HepG2 (cell line): Measurements from ENCODE around the gene PRDM15. TPM values are rescaled to one million over a fixed set of nuclear protein-coding genes. Genes with fewer than 3 reads are reported as not detected.

ENCODE experiments used
- ARID2 ChIP-seq: sonication (generic); formaldehyde crosslinking; IDR thresholded peaks from 2 replicates; pipeline ENCODE4 v1.8.1; 2022; ENCODE audit warnings: mild to moderate bottlenecking, missing genetic modification reagents, borderline replicate concordance
- ATF1 ChIP-seq: IDR thresholded peaks from 2 replicates; pipeline ENCODE4 v1.6.1; 2016; ENCODE audit warnings: mild to moderate bottlenecking, control low read depth
- GABPA ChIP-seq, 2 experiments: IDR thresholded peaks; 2 replicates each; pipeline ENCODE4 v1.6.1; 2011 to 2016; ENCODE audit warnings: low read depth in 2 of 2, low read length in 1 of 2, missing biosample characterization in 1 of 2, missing genetic modification characterization in 1 of 2
- JDP2 ChIP-seq: sonication (generic); formaldehyde crosslinking; IDR thresholded peaks from 2 replicates; pipeline ENCODE4 v1.8.1; 2022; ENCODE audit warnings: missing genetic modification reagents, borderline replicate concordance
- KDM5A ChIP-seq: fragments of 200-600 bp; sonication (generic); IDR thresholded peaks from 2 replicates; pipeline ENCODE4 v1.7.0; 2018; ENCODE audit warnings: antibody characterized with exemption, mild to moderate bottlenecking, low read length, borderline replicate concordance
- KDM5B ChIP-seq: sonication (generic); formaldehyde crosslinking; IDR thresholded peaks from 2 replicates; pipeline ENCODE4 v1.4.0; 2020; ENCODE audit warnings: missing genetic modification reagents, mild to moderate bottlenecking, borderline replicate concordance
- MEIS2 ChIP-seq: sonication (generic); formaldehyde crosslinking; IDR thresholded peaks from 2 replicates; pipeline ENCODE4 v1.9.0; 2021; ENCODE audit warnings: mild to moderate bottlenecking, missing genetic modification reagents
- MLLT10 ChIP-seq: sonication (generic); formaldehyde crosslinking; IDR thresholded peaks from 2 replicates; pipeline ENCODE4 v1.4.0; 2020; ENCODE audit warnings: missing genetic modification reagents
- NPAS2 ChIP-seq: sonication (generic); formaldehyde crosslinking; IDR thresholded peaks from 2 replicates; pipeline ENCODE4 v1.8.0; 2022; ENCODE audit warnings: mild to moderate bottlenecking, missing genetic modification reagents, borderline replicate concordance
- NR1H2 ChIP-seq: sonication (generic); formaldehyde crosslinking; IDR thresholded peaks from 2 replicates; pipeline ENCODE4 v1.8.1; 2022; ENCODE audit warnings: low read depth, missing genetic modification reagents, borderline replicate concordance
- PAX8 ChIP-seq: sonication (generic); formaldehyde crosslinking; IDR thresholded peaks from 2 replicates; pipeline ENCODE4 v1.8.0; 2022; ENCODE audit warnings: mild to moderate bottlenecking, missing genetic modification reagents, borderline replicate concordance
- SP1 ChIP-seq, 2 experiments: fragments of 450-650 bp in 1 of 2; sonication (generic) in 1 of 2; formaldehyde crosslinking in 1 of 2; IDR thresholded peaks; 2 replicates each; pipeline versions ENCODE4 v1.4.0 to v1.6.1; 2016 to 2020; ENCODE audit warnings: missing genetic modification reagents in 1 of 2
- STAT5B ChIP-seq: sonication (generic); formaldehyde crosslinking; IDR thresholded peaks from 2 replicates; pipeline ENCODE4 v1.4.0; 2020; ENCODE audit warnings: missing genetic modification reagents
- TCF12 ChIP-seq, 2 experiments: fragments of 450-650 bp in 1 of 2; sonication (generic) in 1 of 2; formaldehyde crosslinking in 1 of 2; IDR thresholded peaks; 2 replicates each; pipeline versions ENCODE4 v1.6.1 to v1.8.0; 2017 to 2022; ENCODE audit warnings: antibody characterized with exemption in 1 of 2, mild to moderate bottlenecking in 1 of 2, missing genetic modification reagents in 1 of 2, moderate library complexity in 1 of 2
- ZNF343 ChIP-seq: sonication (generic); formaldehyde crosslinking; IDR thresholded peaks from 2 replicates; pipeline ENCODE4 v1.4.0; 2020; ENCODE audit warnings: mild to moderate bottlenecking, missing genetic modification reagents
- ZNF567 ChIP-seq: sonication (generic); formaldehyde crosslinking; IDR thresholded peaks from 2 replicates; pipeline ENCODE4 v1.8.1; 2023; ENCODE audit warnings: mild to moderate bottlenecking, missing genetic modification reagents, borderline replicate concordance
- ZNF580 ChIP-seq: IDR thresholded peaks from 2 replicates; pipeline ENCODE4 v1.6.1; 2016; ENCODE audit warnings: low read depth, borderline replicate concordance
- ZNF775 ChIP-seq: sonication (generic); formaldehyde crosslinking; IDR thresholded peaks from 2 replicates; pipeline ENCODE4 v1.4.0; 2020; ENCODE audit warnings: missing genetic modification reagents, mild to moderate bottlenecking, moderate library complexity, borderline replicate concordance
- ZSCAN31 ChIP-seq: sonication (generic); formaldehyde crosslinking; IDR thresholded peaks from 2 replicates; pipeline ENCODE4 v1.5.0; 2020; ENCODE audit warnings: low read depth, mild to moderate bottlenecking, missing genetic modification reagents
- polyA plus RNA-seq, 8 experiments: library from polyadenylated mRNA; depleted of rRNA in 3 of 8; stranded (reverse) in 7 of 8; unstranded in 1 of 8; fragments of >200 nt; fragmentation: Illumina TruSeq in 4 of 8; extraction: Trizol in 4 of 8; gene quantifications; 2 replicates each; pipeline versions ENCODE4 v1.2.1 to v1.2.3, GENCODE V29; 2011 to 2016; ENCODE audit warnings: low read depth in 4 of 8, missing spikeins in 1 of 8, mixed read lengths in 1 of 8; ENCODE audit not compliant: insufficient read depth in 1 of 8
- total RNA-seq, 5 experiments: library from RNA; depleted of rRNA; stranded (reverse); fragments of >200 nt; fragmentation: Illumina TruSeq; extraction: Trizol; gene quantifications; 2 replicates each; pipeline ENCODE4 v1.2.3, GENCODE V29; 2016; ENCODE audit warnings: low read depth in 1 of 5
- TF ChIP-seq, protein P1 (sequence below): sonication (generic); formaldehyde crosslinking; IDR thresholded peaks from 2 replicates; pipeline ENCODE4 v1.5.0; 2020; ENCODE audit warnings: mild to moderate bottlenecking, missing genetic modification reagents
- TF ChIP-seq, protein P2 (sequence below): IDR thresholded peaks from 2 replicates; pipeline ENCODE4 v1.6.1; 2016; ENCODE audit warnings: missing genetic modification reagents, missing compliant biosample characterization
- TF ChIP-seq, protein P3 (sequence below): IDR thresholded peaks from 2 replicates; pipeline ENCODE4 v1.6.1; 2016; ENCODE audit warnings: low read depth, control low read depth
- TF ChIP-seq, protein P4 (sequence below): sonication (generic); formaldehyde crosslinking; IDR thresholded peaks from 2 replicates; pipeline ENCODE4 v1.5.0; 2020; ENCODE audit warnings: missing genetic modification reagents

The PRDM15 gene
- total and polyA plus RNA-seq, 2 of the 13 experiments (the other 11 are each of a cell fraction or from before 2014, with no cell fraction given), result 4.0 to 6.9 TPM

- TF ChIP-seq, protein P1, sequence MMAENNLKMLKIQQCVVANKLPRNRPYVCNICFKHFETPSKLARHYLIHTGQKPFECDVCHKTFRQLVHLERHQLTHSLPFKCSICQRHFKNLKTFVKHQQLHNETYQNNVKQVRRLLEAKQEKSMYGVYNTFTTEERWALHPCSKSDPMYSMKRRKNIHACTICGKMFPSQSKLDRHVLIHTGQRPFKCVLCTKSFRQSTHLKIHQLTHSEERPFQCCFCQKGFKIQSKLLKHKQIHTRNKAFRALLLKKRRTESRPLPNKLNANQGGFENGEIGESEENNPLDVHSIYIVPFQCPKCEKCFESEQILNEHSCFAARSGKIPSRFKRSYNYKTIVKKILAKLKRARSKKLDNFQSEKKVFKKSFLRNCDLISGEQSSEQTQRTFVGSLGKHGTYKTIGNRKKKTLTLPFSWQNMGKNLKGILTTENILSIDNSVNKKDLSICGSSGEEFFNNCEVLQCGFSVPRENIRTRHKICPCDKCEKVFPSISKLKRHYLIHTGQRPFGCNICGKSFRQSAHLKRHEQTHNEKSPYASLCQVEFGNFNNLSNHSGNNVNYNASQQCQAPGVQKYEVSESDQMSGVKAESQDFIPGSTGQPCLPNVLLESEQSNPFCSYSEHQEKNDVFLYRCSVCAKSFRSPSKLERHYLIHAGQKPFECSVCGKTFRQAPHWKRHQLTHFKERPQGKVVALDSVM, result no peak
- TF ChIP-seq KDM5A (no peak; the same call in 1 of the 2 replicates), NR1H2 (no peak), ZNF343 (CRISPR knock-in tag) (no peak), NPAS2 (no peak), ZNF567 (CRISPR knock-in tag) (no peak), KDM5B (CRISPR knock-in tag) (peak; percentile 51; the same call in 1 of the 2 replicates), GABPA (IDR thresholded peaks at IDR 0.05; ENCODE audit: low read depth, low read length) (no peak), GABPA (CRISPR knock-in tag; IDR thresholded peaks at IDR 0.05; ENCODE audit: low read depth) (peak; percentile 85), JDP2 (CRISPR knock-in tag) (no peak), ZSCAN31 (CRISPR knock-in tag) (no peak; the same call in 1 of the 2 replicates), ZNF775 (CRISPR knock-in tag) (no peak), STAT5B (CRISPR knock-in tag) (no peak), PAX8 (CRISPR knock-in tag) (no peak), SP1 (IDR thresholded peaks at IDR 0.05) (no peak), SP1 (CRISPR knock-in tag; IDR thresholded peaks at IDR 0.05) (peak; percentile 87), ZNF580 (CRISPR knock-in tag) (no peak), MLLT10 (CRISPR knock-in tag) (no peak), ATF1 (CRISPR knock-in tag) (no peak), ARID2 (no peak), TCF12 (IDR thresholded peaks at IDR 0.05) (no peak), TCF12 (CRISPR knock-in tag; IDR thresholded peaks at IDR 0.05) (no peak), MEIS2 (CRISPR knock-in tag) (no peak)
- TF ChIP-seq, protein P2, sequence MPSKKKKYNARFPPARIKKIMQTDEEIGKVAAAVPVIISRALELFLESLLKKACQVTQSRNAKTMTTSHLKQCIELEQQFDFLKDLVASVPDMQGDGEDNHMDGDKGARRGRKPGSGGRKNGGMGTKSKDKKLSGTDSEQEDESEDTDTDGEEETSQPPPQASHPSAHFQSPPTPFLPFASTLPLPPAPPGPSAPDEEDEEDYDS, result peak; percentile 88
- TF ChIP-seq, protein P3, sequence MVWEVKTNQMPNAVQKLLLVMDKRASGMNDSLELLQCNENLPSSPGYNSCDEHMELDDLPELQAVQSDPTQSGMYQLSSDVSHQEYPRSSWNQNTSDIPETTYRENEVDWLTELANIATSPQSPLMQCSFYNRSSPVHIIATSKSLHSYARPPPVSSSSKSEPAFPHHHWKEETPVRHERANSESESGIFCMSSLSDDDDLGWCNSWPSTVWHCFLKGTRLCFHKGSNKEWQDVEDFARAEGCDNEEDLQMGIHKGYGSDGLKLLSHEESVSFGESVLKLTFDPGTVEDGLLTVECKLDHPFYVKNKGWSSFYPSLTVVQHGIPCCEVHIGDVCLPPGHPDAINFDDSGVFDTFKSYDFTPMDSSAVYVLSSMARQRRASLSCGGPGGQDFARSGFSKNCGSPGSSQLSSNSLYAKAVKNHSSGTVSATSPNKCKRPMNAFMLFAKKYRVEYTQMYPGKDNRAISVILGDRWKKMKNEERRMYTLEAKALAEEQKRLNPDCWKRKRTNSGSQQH (CRISPR knock-in tag), result peak; percentile 58; the same call in 1 of the 2 replicates
- TF ChIP-seq, protein P4, sequence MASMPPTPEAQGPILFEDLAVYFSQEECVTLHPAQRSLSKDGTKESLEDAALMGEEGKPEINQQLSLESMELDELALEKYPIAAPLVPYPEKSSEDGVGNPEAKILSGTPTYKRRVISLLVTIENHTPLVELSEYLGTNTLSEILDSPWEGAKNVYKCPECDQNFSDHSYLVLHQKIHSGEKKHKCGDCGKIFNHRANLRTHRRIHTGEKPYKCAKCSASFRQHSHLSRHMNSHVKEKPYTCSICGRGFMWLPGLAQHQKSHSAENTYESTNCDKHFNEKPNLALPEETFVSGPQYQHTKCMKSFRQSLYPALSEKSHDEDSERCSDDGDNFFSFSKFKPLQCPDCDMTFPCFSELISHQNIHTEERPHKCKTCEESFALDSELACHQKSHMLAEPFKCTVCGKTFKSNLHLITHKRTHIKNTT, result no peak
Observed at GRCh38 chr21:41766883-41767605, 112.1 kb downstream of the PRDM15 start, which contains the start of gene RIPK4 (continued).
